ENCODE results near the gene CHMP4B.

DNA sequence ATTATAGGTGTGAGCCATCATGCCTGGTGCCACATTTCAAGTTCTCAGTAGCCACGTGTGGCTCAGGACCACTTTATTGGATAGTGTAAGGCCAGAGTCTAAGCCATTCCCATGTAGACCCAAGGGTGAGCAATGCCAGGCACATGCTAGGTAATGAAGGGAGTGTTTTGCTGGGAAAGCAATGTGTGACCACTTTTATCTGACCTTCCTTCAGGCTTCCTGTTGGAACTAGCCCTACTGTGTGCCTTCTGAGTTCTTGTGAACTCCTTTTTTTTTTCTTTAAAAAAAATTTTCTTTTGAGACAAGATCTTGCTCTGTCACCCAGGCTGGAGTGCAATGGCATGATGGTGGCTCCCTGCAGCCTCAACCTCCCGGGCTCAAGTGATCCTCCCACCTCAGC, 46.0 kb upstream of the CHMP4B start:
- TF ChIP-seq, protein P1, sequence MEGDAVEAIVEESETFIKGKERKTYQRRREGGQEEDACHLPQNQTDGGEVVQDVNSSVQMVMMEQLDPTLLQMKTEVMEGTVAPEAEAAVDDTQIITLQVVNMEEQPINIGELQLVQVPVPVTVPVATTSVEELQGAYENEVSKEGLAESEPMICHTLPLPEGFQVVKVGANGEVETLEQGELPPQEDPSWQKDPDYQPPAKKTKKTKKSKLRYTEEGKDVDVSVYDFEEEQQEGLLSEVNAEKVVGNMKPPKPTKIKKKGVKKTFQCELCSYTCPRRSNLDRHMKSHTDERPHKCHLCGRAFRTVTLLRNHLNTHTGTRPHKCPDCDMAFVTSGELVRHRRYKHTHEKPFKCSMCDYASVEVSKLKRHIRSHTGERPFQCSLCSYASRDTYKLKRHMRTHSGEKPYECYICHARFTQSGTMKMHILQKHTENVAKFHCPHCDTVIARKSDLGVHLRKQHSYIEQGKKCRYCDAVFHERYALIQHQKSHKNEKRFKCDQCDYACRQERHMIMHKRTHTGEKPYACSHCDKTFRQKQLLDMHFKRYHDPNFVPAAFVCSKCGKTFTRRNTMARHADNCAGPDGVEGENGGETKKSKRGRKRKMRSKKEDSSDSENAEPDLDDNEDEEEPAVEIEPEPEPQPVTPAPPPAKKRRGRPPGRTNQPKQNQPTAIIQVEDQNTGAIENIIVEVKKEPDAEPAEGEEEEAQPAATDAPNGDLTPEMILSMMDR (conservative IDR thresholded peaks at IDR 0.05), result no peak
- no peak for TF ChIP-seq ZFX (IDR thresholded peaks at IDR 0.05)
